GM23248 (cell line): Measurements from ENCODE around the gene MTHFD1. TPM values are rescaled to one million over a fixed set of nuclear protein-coding genes. Genes with fewer than 3 reads are reported as not detected.

ENCODE experiments used
- DNase-seq: peaks from one replicate; pipeline ENCODE4 v3.0.0-alpha.2; 2015
- H2AFZ ChIP-seq: fragments of 200-600 bp; sonication (generic); 2 replicates; pipeline ENCODE4 v1.6.1; 2016; ENCODE audit warnings: antibody characterized with exemption
- H3F3A ChIP-seq: fragments of 200-600 bp; sonication (generic); 2 replicates; pipeline ENCODE4 v1.6.1; 2016; ENCODE audit warnings: mild to moderate bottlenecking, antibody characterized with exemption, mixed run types; ENCODE audit not compliant: insufficient read depth
- H3K27ac ChIP-seq: fragments of 200-600 bp; sonication (generic); 2 replicates; pipeline ENCODE4 v1.5.1; 2016; ENCODE audit warnings: mild to moderate bottlenecking
- H3K27me3 ChIP-seq: fragments of 200-600 bp; sonication (generic); replicated peaks from 2 replicates; pipeline ENCODE4 v1.6.1; 2016; ENCODE audit warnings: mild to moderate bottlenecking; ENCODE audit not compliant: insufficient read depth
- H3K36me3 ChIP-seq: fragments of 200-600 bp; sonication (generic); 2 replicates; pipeline ENCODE4 v1.6.1; 2016; ENCODE audit warnings: low read depth, mild to moderate bottlenecking
- H3K4me1 ChIP-seq: fragments of 200-600 bp; sonication (generic); 2 replicates; pipeline ENCODE4 v1.6.1; 2016; ENCODE audit warnings: mild to moderate bottlenecking; ENCODE audit not compliant: insufficient read depth
- H3K4me2 ChIP-seq: fragments of 200-600 bp; sonication (generic); one replicate; pipeline ENCODE4 v1.6.1; 2016; ENCODE audit warnings: mild to moderate bottlenecking; ENCODE audit not compliant: unreplicated experiment
- H3K4me3 ChIP-seq: fragments of 200-600 bp; sonication (generic); 2 replicates; pipeline ENCODE4 v1.5.1; 2016; ENCODE audit warnings: mild to moderate bottlenecking
- H3K79me2 ChIP-seq: fragments of 200-600 bp; sonication (generic); 2 replicates; pipeline ENCODE4 v1.6.1; 2016; ENCODE audit warnings: mild to moderate bottlenecking; ENCODE audit not compliant: insufficient read depth
- H3K9ac ChIP-seq: fragments of 200-600 bp; sonication (generic); 2 replicates; pipeline ENCODE4 v1.6.1; 2016; ENCODE audit warnings: mild to moderate bottlenecking
- H3K9me2 ChIP-seq: fragments of 200-600 bp; sonication (generic); 2 replicates; pipeline ENCODE4 v1.6.1; 2016; ENCODE audit warnings: mixed run types, mild to moderate bottlenecking, moderate library complexity; ENCODE audit not compliant: insufficient read depth
- H3K9me3 ChIP-seq: fragments of 200-600 bp; sonication (generic); one replicate; pipeline ENCODE4 v1.6.1; 2017; ENCODE audit warnings: low read depth
- H4K20me1 ChIP-seq: fragments of 200-600 bp; sonication (generic); 2 replicates; pipeline ENCODE4 v1.6.0; 2016; ENCODE audit not compliant: insufficient read depth
- EZH2 ChIP-seq: fragments of 200-600 bp; sonication (generic); IDR thresholded peaks from 2 replicates; pipeline ENCODE4 v1.6.1; 2018; ENCODE audit warnings: antibody characterized with exemption, mild to moderate bottlenecking; ENCODE audit not compliant: insufficient read depth, poor library complexity, severe bottlenecking
- EZH2phosphoT487 ChIP-seq: fragments of 200-600 bp; sonication (generic); IDR thresholded peaks from 2 replicates; pipeline ENCODE4 v1.6.1; 2018; ENCODE audit warnings: antibody characterized with exemption, moderate library complexity, mild to moderate bottlenecking, low read depth; ENCODE audit not compliant: insufficient read depth
- WGBS, 2 experiments: methylation state at CpG; one replicate each; pipeline ENCODE4 v1.1.6; 2015 to 2017; ENCODE audit warnings: low lambda C conversion rate in 2 of 2, low coverage in 1 of 2; ENCODE audit errors: missing lambda C conversion rate in 2 of 2; 5-methylcytosine and 5-hydroxymethylcytosine counted together
- in situ Hi-C: fragments of 300-500 bp; cut with MboI; formaldehyde crosslinking; loops from 2 replicates; pipeline ENCODE4 v1.15.0; 2020
- polyA plus RNA-seq: library from polyadenylated mRNA; unstranded; fragments of >200 nt; fragmentation: Nextera tagmentation; extraction: Ambion mirVana; gene quantifications from 2 replicates; pipeline ENCODE4 v1.2.1, GENCODE V29; 2016
- total RNA-seq: library from RNA; depleted of rRNA; stranded (reverse); fragments of >200 nt; shearing (Covaris generic); gene quantifications from 2 replicates; pipeline ENCODE4 v1.2.3, GENCODE V29; 2014

The MTHFD1 gene
- total and polyA plus RNA-seq, 2 experiments from 2014 or later: 24.1 to 45.6 TPM

DNA sequence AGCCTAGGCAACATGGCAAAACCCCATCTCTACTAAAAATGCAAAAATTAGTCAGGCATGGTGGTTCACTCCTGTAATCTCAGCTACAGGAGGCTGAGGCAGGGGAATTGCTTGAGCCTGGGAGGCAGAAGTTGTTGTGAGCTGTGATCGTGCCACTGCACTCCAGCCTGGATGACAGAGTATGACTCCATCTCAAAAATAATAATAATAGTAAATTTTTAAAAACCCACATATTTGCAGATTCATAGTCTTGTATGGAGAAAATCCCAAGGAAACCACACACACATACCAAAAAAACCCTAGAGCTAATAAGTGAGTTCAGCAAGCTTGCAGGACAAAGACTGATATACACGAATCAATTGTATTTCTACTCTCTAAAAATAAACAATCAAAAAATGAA, 19.0 kb upstream of the MTHFD1 start:
- no peaks in the 10 kb centered on the region for H3K36me3 ChIP-seq
- H3K27me3 ChIP-seq: no peaks in the 10 kb centered on the region
- H3K9me3 ChIP-seq: no peaks in the 10 kb centered on the region
- in situ Hi-C loops: no loop called here
- no peak overlapping the region for H3K4me2 ChIP-seq
- no peaks in the 10 kb centered on the region for H3K79me2 ChIP-seq
- 84 to 85% methylated on average over 2 of the region's 2 CpGs for WGBS, 2 experiments
- TF ChIP-seq EZH2phosphoT487 (no peak), EZH2 (no peak)
- no peaks in the 10 kb centered on the region for H3F3A ChIP-seq
- H3K27ac ChIP-seq: no peak overlapping the region
- no peaks in the 10 kb centered on the region for H4K20me1 ChIP-seq
- H2AFZ ChIP-seq: no peak overlapping the region
- no peak overlapping the region for H3K4me3 ChIP-seq
- H3K9ac ChIP-seq: no peak overlapping the region
- no peaks in the 10 kb centered on the region for H3K9me2 ChIP-seq
- H3K4me1 ChIP-seq: no peaks in the 10 kb centered on the region
- DNase-seq: no peak

GRCh38 chr14:64387232-64387781, 846 bp upstream of the MTHFD1 start:
- H3F3A ChIP-seq: peaks cover 11% of the 10 kb centered on the region
- peak overlapping the region; percentile 79 for H3K4me2 ChIP-seq
- no peaks in the 10 kb centered on the region for H3K9me3 ChIP-seq
- no peaks in the 10 kb centered on the region for H4K20me1 ChIP-seq
- in situ Hi-C loops: no loop called here
- peak overlapping the region; percentile 92 for H3K9ac ChIP-seq
- peak; percentile 59 for DNase-seq
- peaks cover 8% of the 10 kb centered on the region; the same call in 1 of the 2 replicates for H3K4me1 ChIP-seq
- TF ChIP-seq EZH2 (no peak), EZH2phosphoT487 (no peak)
- H3K9me2 ChIP-seq: no peaks in the 10 kb centered on the region
- H2AFZ ChIP-seq: peak overlapping the region; percentile 96
- 6 to 10% methylated on average over 27 to 28 of the region's 28 CpGs for WGBS, 2 experiments
- H3K79me2 ChIP-seq: peaks cover 38% of the 10 kb centered on the region
- peaks cover 5% of the 10 kb centered on the region for H3K36me3 ChIP-seq
- peak overlapping the region; percentile 80 for H3K27ac ChIP-seq
- peak overlapping the region; percentile 86 for H3K4me3 ChIP-seq
- no peaks in the 10 kb centered on the region for H3K27me3 ChIP-seq

DNA sequence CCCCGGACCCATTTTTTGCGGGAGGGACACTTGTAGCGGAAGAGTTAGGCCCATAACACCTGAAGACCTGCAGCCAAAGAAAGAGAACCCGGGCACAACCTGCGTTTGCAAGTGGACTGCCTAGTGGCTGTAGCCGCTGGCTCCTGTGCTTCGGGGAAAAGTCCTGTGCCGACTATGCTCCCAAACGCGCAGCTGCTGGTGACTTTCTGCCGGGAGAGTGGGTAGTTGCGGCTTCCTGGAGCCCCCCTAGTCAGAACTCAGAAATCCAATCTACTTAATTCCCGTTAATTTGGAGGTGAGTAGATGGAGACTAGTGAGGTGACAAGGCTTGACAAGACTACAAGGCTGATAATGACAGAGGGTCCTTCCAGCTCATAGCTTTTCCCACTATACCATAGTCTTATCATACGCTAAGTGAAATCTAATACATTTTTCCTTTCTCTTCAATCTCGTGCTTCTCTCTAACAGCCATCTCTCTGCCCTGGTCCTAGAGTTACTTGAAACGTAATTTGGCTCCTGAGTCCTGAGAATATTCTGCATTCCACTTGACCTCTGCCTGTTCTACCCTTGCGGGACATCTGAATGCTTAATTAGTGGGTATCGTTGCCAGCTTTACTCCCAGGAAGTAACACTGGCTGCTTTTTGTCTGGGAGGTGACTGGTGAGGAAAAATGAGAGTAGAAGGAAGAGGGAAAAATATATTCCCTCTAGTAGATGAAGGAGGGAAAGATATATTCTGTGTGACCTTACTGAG, 556 bp downstream of the MTHFD1 start:
- no peaks in the 10 kb centered on the region for H3K27me3 ChIP-seq
- H2AFZ ChIP-seq: peak overlapping the region; percentile 96
- no peaks in the 10 kb centered on the region for H3K9me2 ChIP-seq
- DNase-seq: peak; percentile 67
- 2% methylated on average over 18 of the region's 18 CpGs for WGBS, 2 experiments
- H3K9me3 ChIP-seq: no peaks in the 10 kb centered on the region
- H3K4me3 ChIP-seq: peak overlapping the region; percentile 86
- H3K9ac ChIP-seq: peak overlapping the region; percentile 92
- H3K79me2 ChIP-seq: peaks cover 52% of the 10 kb centered on the region
- no peak for TF ChIP-seq EZH2phosphoT487
- H3K36me3 ChIP-seq: peaks cover 5% of the 10 kb centered on the region
- H3K27ac ChIP-seq: peak overlapping the region; percentile 43
- H3K4me1 ChIP-seq: peaks cover 8% of the 10 kb centered on the region; the same call in 1 of the 2 replicates
- H3F3A ChIP-seq: peaks cover 11% of the 10 kb centered on the region
- H4K20me1 ChIP-seq: no peaks in the 10 kb centered on the region
- H3K4me2 ChIP-seq: peak overlapping the region; percentile 100
- in situ Hi-C loops: no loop called here

GRCh38 chr14:64391113-64391725, 3.1 kb downstream of the MTHFD1 start:
- Histone ChIP-seq H3K9me3 (no peaks in the 10 kb centered on the region), H3K27ac (no peak overlapping the region), H3K36me3 (peaks cover 5% of the 10 kb centered on the region), H3K27me3 (no peaks in the 10 kb centered on the region), H3K79me2 (peaks cover 74% of the 10 kb centered on the region), H2AFZ (no peak overlapping the region), H4K20me1 (no peaks in the 10 kb centered on the region), H3K9ac (no peak overlapping the region), H3K4me3 (no peak overlapping the region), H3F3A (peaks cover 11% of the 10 kb centered on the region), H3K4me1 (peaks cover 8% of the 10 kb centered on the region; the same call in 1 of the 2 replicates), H3K9me2 (no peaks in the 10 kb centered on the region), H3K4me2 (no peak overlapping the region)
- 96% methylated on average over 12 of the region's 12 CpGs for WGBS, 2 experiments
- in situ Hi-C loops: no loop called here
- TF ChIP-seq EZH2 (no peak), EZH2phosphoT487 (no peak)
- no peak for DNase-seq
